B cell (primary cell): Measurements from ENCODE around the gene ARHGAP18. TPM values are rescaled to one million over a fixed set of nuclear protein-coding genes. Genes with fewer than 3 reads are reported as not detected.

ENCODE experiments used
- ATAC-seq: fragments of 200-7000 bp; cut with Tn5 transposase; one replicate; pipeline ENCODE4 v1.10.0; 2021; ENCODE audit warnings: low read depth, mild to moderate bottlenecking, moderate number of reproducible peaks, moderate library complexity
- CTCF ChIA-PET: fragments of 350-600 bp; sonication (Branson Sonifier 250); formaldehyde crosslinking; loops from one replicate; lab custom pipeline; 2021; ENCODE audit warnings: antibody characterized with exemption, inconsistent platforms; lab: Charles Lee
- POLR2A ChIA-PET: fragments of 350-600 bp; sonication (Branson Sonifier 250); formaldehyde crosslinking; loops from one replicate; lab custom pipeline; 2021; ENCODE audit warnings: antibody characterized with exemption; lab: Charles Lee
- DNase-seq: peaks from one replicate; pipeline ENCODE4 v3.0.0; 2013
- H2AFZ ChIP-seq: 2 replicates; pipeline ENCODE4 v1.6.1; 2012; ENCODE audit warnings: mild to moderate bottlenecking, low read depth, low read length; ENCODE audit not compliant: insufficient read depth, poor library complexity, severe bottlenecking
- H3K27ac ChIP-seq, 2 donors: 1 replicate in 1 of 2; 2 replicates in 1 of 2; pipeline ENCODE4 v1.5.1; 2012 to 2013; ENCODE audit warnings: low read length in 2 of 2, mild to moderate bottlenecking in 2 of 2, moderate library complexity in 1 of 2
- H3K27me3 ChIP-seq, 4 experiments: fragments of 200-600 bp in 1 of 4; sonication (generic) in 1 of 4; replicated peaks in 1 of 4; 1 replicate in 2 of 4; 2 replicates in 2 of 4; pipeline versions ENCODE4 v1.6.1 to v1.7.0; 2013 to 2016; ENCODE audit warnings: low read length in 3 of 4, mild to moderate bottlenecking in 2 of 4, mixed read lengths in 1 of 4, moderate library complexity in 1 of 4; ENCODE audit not compliant: insufficient read depth in 4 of 4, control insufficient read depth in 3 of 4; ENCODE audit errors: control extremely low read depth in 1 of 4
- H3K36me3 ChIP-seq, 2 experiments: replicated peaks in 1 of 2; 1 replicate in 1 of 2; 2 replicates in 1 of 2; pipeline versions ENCODE4 v1.6.1 to v1.7.1; 2013; ENCODE audit warnings: low read length in 1 of 2; ENCODE audit not compliant: insufficient read depth in 2 of 2, control insufficient read depth in 1 of 2; ENCODE audit errors: control extremely low read depth in 1 of 2, extremely low read depth in 1 of 2
- H3K4me1 ChIP-seq, 2 donors: fragments of 200-600 bp in 1 of 2; sonication (generic) in 1 of 2; 1 replicate in 1 of 2; 2 replicates in 1 of 2; pipeline versions ENCODE4 v1.5.1 to v1.6.1; 2013 to 2017; ENCODE audit warnings: low read length in 2 of 2; ENCODE audit not compliant: control insufficient read depth in 2 of 2, insufficient read depth in 2 of 2
- H3K4me2 ChIP-seq: replicated peaks from 2 replicates; pipeline ENCODE3; 2012; ENCODE audit warnings: mild to moderate bottlenecking, low read depth, low read length; ENCODE audit not compliant: poor library complexity, severe bottlenecking
- H3K4me3 ChIP-seq, 5 experiments: fragments of 200-600 bp in 1 of 5; sonication (generic) in 1 of 5; 1 replicate in 3 of 5; 2 replicates in 2 of 5; pipeline versions ENCODE4 v1.5.1 to v1.7.0; 2011 to 2016; ENCODE audit warnings: low read length in 4 of 5, mild to moderate bottlenecking in 4 of 5, low read depth in 2 of 5, control low read depth in 1 of 5, moderate library complexity in 1 of 5; ENCODE audit not compliant: insufficient read depth in 1 of 5; ENCODE audit errors: control extremely low read depth in 1 of 5, extremely low read depth in 1 of 5
- H3K79me2 ChIP-seq: fragments of 200-600 bp; sonication (generic); one replicate; pipeline ENCODE4 v1.6.0; 2016; ENCODE audit warnings: low read length; ENCODE audit not compliant: control insufficient read depth, insufficient read depth
- H3K9ac ChIP-seq: fragments of 200-600 bp; sonication (generic); 2 replicates; pipeline ENCODE4 v1.6.1; 2017; ENCODE audit warnings: mild to moderate bottlenecking, low read length, moderate library complexity
- H3K9me3 ChIP-seq, 3 donors: one replicate each; pipeline versions ENCODE4 v1.6.1 to v1.7.1; 2013; ENCODE audit warnings: low read length in 2 of 3; ENCODE audit not compliant: control insufficient read depth in 2 of 3, insufficient read depth in 1 of 3; ENCODE audit errors: control extremely low read depth in 1 of 3
- H4K20me1 ChIP-seq: 2 replicates; pipeline ENCODE4 v1.6.0; 2012; ENCODE audit warnings: mild to moderate bottlenecking, low read length; ENCODE audit not compliant: insufficient read depth, control insufficient read depth, poor library complexity, severe bottlenecking
- H3K27ac Mint-ChIP-seq: one replicate; pipeline ENCODE4 v1.8.0; 2021; ENCODE audit warnings: mixed read lengths
- H3K27me3 Mint-ChIP-seq: one replicate; pipeline ENCODE4 v1.8.0; 2021; ENCODE audit warnings: mixed read lengths
- H3K4me1 Mint-ChIP-seq: one replicate; pipeline ENCODE4 v1.8.0; 2021; ENCODE audit warnings: mixed read lengths
- H3K4me3 Mint-ChIP-seq: one replicate; pipeline ENCODE4 v1.8.0; 2021; ENCODE audit warnings: mixed read lengths
- H3K9me3 Mint-ChIP-seq: one replicate; pipeline ENCODE4 v1.8.0; 2022; ENCODE audit warnings: mixed read lengths; ENCODE audit not compliant: insufficient read depth
- EZH2 ChIP-seq: IDR thresholded peaks from 2 replicates; pipeline ENCODE4 v1.6.1; 2012; ENCODE audit warnings: borderline replicate concordance, low read depth, mild to moderate bottlenecking, moderate library complexity, low read length; ENCODE audit not compliant: insufficient read depth, poor library complexity, severe bottlenecking
- WGBS: methylation state at CpG from one replicate; pipeline ENCODE4 v1.1.5; 2013; ENCODE audit warnings: missing lambda C conversion rate; ENCODE audit not compliant: insufficient coverage; 5-methylcytosine and 5-hydroxymethylcytosine counted together
- intact Hi-C: fragments of 100-400 bp; cut with micrococcal nuclease; formaldehyde crosslinking; loops from one replicate; pipeline ENCODE4 v1.10.0; 2022
- polyA plus RNA-seq: library from polyadenylated mRNA; depleted of rRNA; stranded (reverse); fragments of >200 nt; gene quantifications from 2 replicates; pipeline ENCODE4 v1.2.3, GENCODE V29; 2012
- total RNA-seq, 2 donors: library from RNA; stranded (reverse); fragments of 120-200 nt in 1 of 2; gene quantifications; 1 replicate in 1 of 2; 2 replicates in 1 of 2; pipeline versions ENCODE4 v1.2.3 to v1.2.4, GENCODE V29; 2013 to 2022
- TF ChIP-seq, protein P1 (sequence below): fragments of 200-600 bp; IDR thresholded peaks from one replicate; pipeline ENCODE4 v1.8.0; 2022; ENCODE audit warnings: antibody characterized with exemption, mild to moderate bottlenecking

Gene ARHGAP18
- total and polyA plus RNA-seq, 2 donors (not counting 1 experiment from before 2014, with no cell fraction given): 0.95 to 3.9 TPM

GRCh38 chr6:129707882-129708495 lies 2.0 kb downstream of the ARHGAP18 start:
- DNase-seq (no peak), ATAC-seq (no peak)
- H3K4me3 Mint-ChIP-seq: no peak overlapping the region
- peaks cover 48% of the 10 kb centered on the region for H3K79me2 ChIP-seq
- H3K4me1 ChIP-seq: peaks cover 18 to 19% of the 10 kb centered on the region in 2 donors
- H3K4me2 ChIP-seq: peak overlapping the region; percentile 20
- peaks cover 30% of the 10 kb centered on the region for H3K4me1 Mint-ChIP-seq
- no peaks in the 10 kb centered on the region for H4K20me1 ChIP-seq
- no peak overlapping the region for H3K9ac ChIP-seq
- no peaks in the 10 kb centered on the region for H3K9me3 ChIP-seq
- POLR2A ChIA-PET: no interaction called here
- no peaks in the 10 kb centered on the region for H3K27me3 ChIP-seq
- intact Hi-C loops: no loop called here
- H3K27ac Mint-ChIP-seq: no peak overlapping the region
- CTCF ChIA-PET: interaction anchor here (1.8 to 6.8 kb wide), 2 partner anchors 21 to 110 kb away, joined by 9 to 48 read pairs; no protein-coding TSS in a partner anchor
- no peak overlapping the region for H2AFZ ChIP-seq
- H3K36me3 ChIP-seq: no peaks in the 10 kb centered on the region
- no peaks in the 10 kb centered on the region for H3K9me3 Mint-ChIP-seq
- WGBS: 88% methylated on average over 5 of the region's 8 CpGs
- no peaks in the 10 kb centered on the region for H3K27me3 Mint-ChIP-seq
- no peak overlapping the region for H3K4me3 ChIP-seq
- no peak for TF ChIP-seq EZH2
- TF ChIP-seq, protein P1, sequence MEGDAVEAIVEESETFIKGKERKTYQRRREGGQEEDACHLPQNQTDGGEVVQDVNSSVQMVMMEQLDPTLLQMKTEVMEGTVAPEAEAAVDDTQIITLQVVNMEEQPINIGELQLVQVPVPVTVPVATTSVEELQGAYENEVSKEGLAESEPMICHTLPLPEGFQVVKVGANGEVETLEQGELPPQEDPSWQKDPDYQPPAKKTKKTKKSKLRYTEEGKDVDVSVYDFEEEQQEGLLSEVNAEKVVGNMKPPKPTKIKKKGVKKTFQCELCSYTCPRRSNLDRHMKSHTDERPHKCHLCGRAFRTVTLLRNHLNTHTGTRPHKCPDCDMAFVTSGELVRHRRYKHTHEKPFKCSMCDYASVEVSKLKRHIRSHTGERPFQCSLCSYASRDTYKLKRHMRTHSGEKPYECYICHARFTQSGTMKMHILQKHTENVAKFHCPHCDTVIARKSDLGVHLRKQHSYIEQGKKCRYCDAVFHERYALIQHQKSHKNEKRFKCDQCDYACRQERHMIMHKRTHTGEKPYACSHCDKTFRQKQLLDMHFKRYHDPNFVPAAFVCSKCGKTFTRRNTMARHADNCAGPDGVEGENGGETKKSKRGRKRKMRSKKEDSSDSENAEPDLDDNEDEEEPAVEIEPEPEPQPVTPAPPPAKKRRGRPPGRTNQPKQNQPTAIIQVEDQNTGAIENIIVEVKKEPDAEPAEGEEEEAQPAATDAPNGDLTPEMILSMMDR: no peak
- no peak overlapping the region for H3K27ac ChIP-seq

DNA sequence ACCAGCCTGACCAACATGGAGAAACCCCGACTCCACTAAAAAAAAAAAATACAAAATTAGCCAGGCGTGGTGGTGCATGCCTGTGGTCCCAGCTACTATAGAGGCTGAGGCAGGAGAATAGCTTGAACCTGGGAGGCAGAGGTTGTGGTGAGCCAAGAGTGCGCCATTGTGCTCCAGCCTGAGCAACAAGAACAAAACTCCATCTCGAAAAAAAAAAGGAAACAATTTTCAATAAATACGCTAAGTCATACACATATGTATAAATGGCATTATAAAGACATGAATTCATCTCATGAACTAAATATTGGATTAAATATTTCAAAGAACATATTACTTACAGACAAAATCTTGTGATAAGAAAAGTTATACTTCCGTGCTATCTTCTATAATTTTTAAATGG lies 2.9 kb downstream of the ARHGAP18 start:
- H3K27me3 ChIP-seq: no peaks in the 10 kb centered on the region
- ChIA-PET POLR2A (no interaction called here), CTCF (interaction anchor here (1.8 to 6.8 kb wide), 2 partner anchors 22 to 109 kb away, joined by 9 to 48 read pairs; no protein-coding TSS in a partner anchor)
- no peaks in the 10 kb centered on the region for H3K36me3 ChIP-seq
- TF ChIP-seq, protein P1: no peak
- no peak for TF ChIP-seq EZH2
- H3K4me2 ChIP-seq: no peak overlapping the region
- Mint-ChIP-seq H3K27me3 (no peaks in the 10 kb centered on the region), H3K27ac (no peak overlapping the region), H3K4me3 (no peak overlapping the region), H3K4me1 (peaks cover 30% of the 10 kb centered on the region), H3K9me3 (no peaks in the 10 kb centered on the region)
- H3K27ac ChIP-seq: no peak overlapping the region
- no peaks in the 10 kb centered on the region for H4K20me1 ChIP-seq
- intact Hi-C loops: no loop called here
- DNase-seq (no peak), ATAC-seq (no peak)
- WGBS: no CpG with 5 or more reads among the region's 6 CpGs
- H3K9ac ChIP-seq: no peak overlapping the region
- no peak overlapping the region for H2AFZ ChIP-seq
- no peak overlapping the region for H3K4me3 ChIP-seq
- H3K79me2 ChIP-seq: peaks cover 56% of the 10 kb centered on the region
- H3K4me1 ChIP-seq: peaks cover 18 to 19% of the 10 kb centered on the region in 2 donors
- H3K9me3 ChIP-seq: no peaks in the 10 kb centered on the region
